Uterus (tissue), 4 donors: ENCODE results near the gene CCDC182. TPM values are rescaled to one million over a fixed set of nuclear protein-coding genes. Genes with fewer than 3 reads are reported as not detected.
A peak's percentile ranks its signal among the peaks of the same experiment; 100 is the strongest.

ENCODE experiments used
- DNase-seq, 2 donors: peaks; one replicate each; pipeline ENCODE4 v3.0.0-alpha.2; 2019 to 2020
- H3K27ac ChIP-seq, 2 donors: fragments of 200-600 bp; sonication (generic); 1 replicate in 1 of 2; 2 replicates in 1 of 2; pipeline ENCODE4 v1.5.1; 2016 to 2018
- H3K27me3 ChIP-seq, 2 donors: fragments of 200-600 bp; sonication (generic); one replicate each; pipeline ENCODE4 v1.5.1; 2018 to 2019; ENCODE audit warnings: control low read depth in 1 of 2
- H3K36me3 ChIP-seq, 2 donors: fragments of 200-600 bp; sonication (generic); one replicate each; pipeline ENCODE4 v1.5.1; 2019; ENCODE audit warnings: control low read depth in 1 of 2
- H3K4me1 ChIP-seq, 2 donors: fragments of 200-600 bp; sonication (generic); one replicate each; pipeline ENCODE4 v1.5.1; 2018 to 2019; ENCODE audit warnings: control low read depth in 1 of 2
- H3K4me3 ChIP-seq, 2 donors: fragments of 200-600 bp; sonication (generic); 1 replicate in 1 of 2; 2 replicates in 1 of 2; pipeline ENCODE4 v1.5.1; 2018 to 2019; ENCODE audit warnings: mild to moderate bottlenecking in 1 of 2
- H3K9me3 ChIP-seq, 2 donors: fragments of 200-600 bp; sonication (generic); one replicate each; pipeline ENCODE4 v1.5.1; 2019; ENCODE audit warnings: control low read depth in 1 of 2
- POLR2A ChIP-seq, 2 donors: fragments of 450-650 bp; IDR thresholded peaks; one replicate each; pipeline ENCODE4 v1.6.1; 2016; ENCODE audit warnings: antibody characterized with exemption in 2 of 2, mild to moderate bottlenecking in 1 of 2, moderate library complexity in 1 of 2
- intact Hi-C: fragments of 100-400 bp; cut with DNase I; formaldehyde crosslinking; loops from one replicate; pipeline ENCODE4 v1.15.1; 2023; ENCODE audit warnings: low total_unique reads
- total RNA-seq, 4 donors: library from RNA; depleted of rRNA in 3 of 4; stranded (reverse); fragments of >200 nt in 3 of 4; gene quantifications; one replicate each; pipeline versions ENCODE4 v1.1.0 to v1.2.4, GENCODE V29; 2014 to 2023
- TF ChIP-seq, protein P1 (sequence below), 4 experiments: fragments of 200-600 bp in 2 of 4; fragments of 450-650 bp in 2 of 4; sonication (generic) in 2 of 4; IDR thresholded peaks; one replicate each; pipeline ENCODE4 v1.5.1; 2016 to 2019; ENCODE audit warnings: antibody characterized with exemption in 4 of 4, mild to moderate bottlenecking in 2 of 4, moderate library complexity in 1 of 4
- donor health status: DM: yes; HTN: yes; CAD: no.

Gene CCDC182
- total RNA-seq, 4 donors from 2014 or later = not detected

DNA sequence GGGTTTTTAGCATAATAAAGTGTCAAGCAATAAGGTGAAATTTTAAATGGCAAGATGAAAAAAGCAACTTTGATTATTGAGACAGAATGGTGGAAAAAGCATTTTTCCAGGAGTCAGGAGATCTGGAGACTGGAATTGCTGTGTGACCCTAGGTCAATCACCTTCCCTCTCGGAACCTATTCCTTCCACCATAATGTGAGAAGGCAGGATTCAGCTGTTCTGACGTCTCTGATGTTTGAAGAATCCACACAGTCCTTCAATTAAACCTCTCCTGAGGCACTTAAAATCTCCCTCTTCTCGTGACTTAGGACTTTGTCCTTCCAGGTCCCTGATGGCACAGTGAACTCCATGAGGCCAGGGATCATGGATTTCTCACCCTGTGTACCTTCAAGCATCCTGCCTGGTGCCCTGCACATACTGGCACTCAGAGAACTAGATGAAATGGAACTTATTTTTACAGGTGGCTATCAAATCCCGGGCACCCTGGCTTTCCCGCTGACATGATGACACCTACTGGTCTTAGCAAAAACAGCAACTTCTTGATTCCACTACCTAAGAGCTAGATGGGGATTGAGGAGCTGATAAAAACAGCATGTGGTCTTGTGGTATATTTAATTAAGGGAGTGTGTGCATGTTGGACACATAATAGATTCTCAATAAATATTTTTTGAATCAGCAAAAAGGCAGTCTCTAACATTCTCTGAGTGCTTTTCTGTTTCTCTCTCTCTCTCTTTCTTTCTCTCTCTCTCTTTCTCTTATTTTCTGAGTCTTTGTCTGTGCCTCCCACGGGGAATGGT, 2.3 kb upstream of the CCDC182 start:
- no peak overlapping the region for H3K27ac ChIP-seq
- H3K4me3 ChIP-seq = no peak overlapping the region
- peak in 1 of 2 donors; percentile 28 for DNase-seq
- TF ChIP-seq, protein P1, sequence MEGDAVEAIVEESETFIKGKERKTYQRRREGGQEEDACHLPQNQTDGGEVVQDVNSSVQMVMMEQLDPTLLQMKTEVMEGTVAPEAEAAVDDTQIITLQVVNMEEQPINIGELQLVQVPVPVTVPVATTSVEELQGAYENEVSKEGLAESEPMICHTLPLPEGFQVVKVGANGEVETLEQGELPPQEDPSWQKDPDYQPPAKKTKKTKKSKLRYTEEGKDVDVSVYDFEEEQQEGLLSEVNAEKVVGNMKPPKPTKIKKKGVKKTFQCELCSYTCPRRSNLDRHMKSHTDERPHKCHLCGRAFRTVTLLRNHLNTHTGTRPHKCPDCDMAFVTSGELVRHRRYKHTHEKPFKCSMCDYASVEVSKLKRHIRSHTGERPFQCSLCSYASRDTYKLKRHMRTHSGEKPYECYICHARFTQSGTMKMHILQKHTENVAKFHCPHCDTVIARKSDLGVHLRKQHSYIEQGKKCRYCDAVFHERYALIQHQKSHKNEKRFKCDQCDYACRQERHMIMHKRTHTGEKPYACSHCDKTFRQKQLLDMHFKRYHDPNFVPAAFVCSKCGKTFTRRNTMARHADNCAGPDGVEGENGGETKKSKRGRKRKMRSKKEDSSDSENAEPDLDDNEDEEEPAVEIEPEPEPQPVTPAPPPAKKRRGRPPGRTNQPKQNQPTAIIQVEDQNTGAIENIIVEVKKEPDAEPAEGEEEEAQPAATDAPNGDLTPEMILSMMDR (IDR thresholded peaks at IDR 0.05) = peak; percentile 52 to 70 (median 63)
- TF ChIP-seq POLR2A (IDR thresholded peaks at IDR 0.05) = no peak
- H3K27me3 ChIP-seq = no peaks in the 10 kb centered on the region
- H3K9me3 ChIP-seq = no peaks in the 10 kb centered on the region
- no peaks in the 10 kb centered on the region for H3K4me1 ChIP-seq
- intact Hi-C loops = loop anchor here (5.0 kb wide), 1 partner anchor 615 kb away; no protein-coding TSS in a partner anchor
- H3K36me3 ChIP-seq = no peaks in the 10 kb centered on the region

DNA sequence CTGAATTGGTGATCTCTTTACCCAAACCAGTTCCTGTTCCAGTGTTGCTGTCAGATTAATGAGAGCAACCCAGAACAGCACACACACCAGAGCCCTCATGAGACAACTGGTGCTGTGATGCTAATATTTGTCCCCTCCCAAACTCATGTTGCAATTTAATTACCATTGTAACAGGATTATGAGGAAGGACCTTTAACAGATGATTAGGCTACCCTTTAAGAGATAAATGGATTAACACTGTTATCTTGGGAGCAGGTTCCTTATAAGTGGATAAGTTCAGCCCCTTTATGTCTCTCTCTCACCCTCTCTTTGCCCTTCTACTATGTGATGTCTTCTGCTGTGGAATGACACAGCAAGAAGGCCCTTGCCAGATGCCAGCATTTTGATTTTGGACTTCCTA, 1.1 kb upstream of the CCDC182 start:
- TF ChIP-seq POLR2A (IDR thresholded peaks at IDR 0.05) = no peak
- TF ChIP-seq, protein P1 (IDR thresholded peaks at IDR 0.05) = no peak
- intact Hi-C loops = loop anchor here (5.0 kb wide), 1 partner anchor 614 kb away; no protein-coding TSS in a partner anchor
- H3K27ac ChIP-seq = no peak overlapping the region
- H3K27me3 ChIP-seq = no peaks in the 10 kb centered on the region
- H3K9me3 ChIP-seq = no peaks in the 10 kb centered on the region
- H3K4me3 ChIP-seq = no peak overlapping the region
- no peaks in the 10 kb centered on the region for H3K36me3 ChIP-seq
- H3K4me1 ChIP-seq = no peaks in the 10 kb centered on the region
- no peak for DNase-seq

DNA sequence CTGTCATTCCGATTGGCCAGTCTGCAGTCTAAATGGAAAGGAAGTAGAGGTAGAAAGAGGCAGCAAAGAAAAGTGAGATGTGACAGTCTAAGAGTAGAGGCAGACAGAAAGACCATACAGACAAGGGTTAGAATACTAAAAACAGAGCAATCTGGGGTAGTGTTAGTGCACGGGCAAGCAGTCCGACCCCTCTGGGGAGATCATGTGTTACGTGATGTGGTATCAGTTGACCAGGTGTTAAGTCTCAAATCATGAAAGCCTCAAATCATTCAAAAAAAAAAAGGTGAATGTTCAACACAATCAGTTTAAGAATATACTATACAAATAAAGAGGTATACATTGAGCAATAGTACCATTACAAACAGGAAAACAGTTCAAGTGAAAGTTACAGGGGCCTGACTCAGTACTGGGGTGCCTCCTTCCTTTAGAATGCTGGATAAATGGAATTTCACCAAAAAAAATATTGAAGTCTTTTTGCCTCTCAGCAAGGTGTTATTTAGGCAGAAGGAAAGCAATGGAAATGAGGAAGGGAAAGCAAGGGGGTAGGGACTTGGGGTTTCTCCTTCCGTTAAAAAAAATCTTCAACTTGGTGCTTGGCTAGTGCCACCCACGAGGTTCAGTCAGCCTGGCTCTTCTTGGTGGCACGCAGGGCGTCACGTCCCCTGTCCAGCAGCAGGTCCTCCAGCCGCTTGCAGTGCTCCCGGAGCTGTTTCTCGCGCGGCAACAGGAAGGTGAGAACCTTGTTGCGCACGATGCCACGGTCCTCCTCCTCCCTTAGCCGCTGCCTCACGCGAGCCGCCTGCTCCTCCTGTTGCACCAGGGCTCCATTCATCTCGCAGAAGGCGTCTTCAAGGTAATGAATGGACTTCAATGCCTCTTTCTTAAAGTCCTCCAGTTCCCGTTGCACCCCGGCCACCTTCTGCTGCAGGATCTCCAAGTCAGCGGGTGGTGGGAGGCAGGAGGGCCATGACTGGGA, 616 bp downstream of the CCDC182 start:
- Histone ChIP-seq H3K27me3 (no peaks in the 10 kb centered on the region), H3K9me3 (no peaks in the 10 kb centered on the region), H3K27ac (no peak overlapping the region), H3K4me3 (no peak overlapping the region), H3K4me1 (no peaks in the 10 kb centered on the region), H3K36me3 (no peaks in the 10 kb centered on the region)
- TF ChIP-seq POLR2A (IDR thresholded peaks at IDR 0.05) = no peak
- TF ChIP-seq, protein P1 (IDR thresholded peaks at IDR 0.05) = no peak
- intact Hi-C loops = loop anchor here (5.0 kb wide), 1 partner anchor 612 kb away; no protein-coding TSS in a partner anchor
- DNase-seq = no peak

DNA sequence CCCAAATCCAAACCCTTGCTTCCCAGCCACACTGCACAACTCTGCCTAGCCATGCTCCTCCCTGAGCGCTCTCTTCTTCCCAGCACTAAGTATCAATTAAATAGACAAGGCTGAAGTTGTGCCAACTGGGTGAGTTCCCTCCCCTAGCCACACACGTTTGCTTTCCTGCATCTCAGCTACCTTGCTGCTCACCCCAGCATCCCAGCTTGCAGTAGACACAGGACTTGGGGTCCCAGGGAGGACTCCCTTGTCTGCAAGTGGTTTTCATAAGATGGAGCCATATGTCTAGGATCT, 4.9 kb downstream of the CCDC182 start:
- no peaks in the 10 kb centered on the region for H3K36me3 ChIP-seq
- no peak for TF ChIP-seq POLR2A (IDR thresholded peaks at IDR 0.05)
- TF ChIP-seq, protein P1 (IDR thresholded peaks at IDR 0.05) = no peak
- no peak for DNase-seq
- no peak overlapping the region for H3K4me3 ChIP-seq
- H3K27me3 ChIP-seq = no peaks in the 10 kb centered on the region
- intact Hi-C loops = no loop called here
- no peaks in the 10 kb centered on the region for H3K9me3 ChIP-seq
- no peaks in the 10 kb centered on the region for H3K4me1 ChIP-seq
- H3K27ac ChIP-seq = no peak overlapping the region
